ENCODE measurements around the gene ID2.
A peak's percentile ranks its signal among the peaks of the same experiment; 100 is the strongest.

The ID2 gene

GRCh38 chr2:8676191-8676920 lies 5.5 kb upstream of the ID2 start:
- H3K4me3 ChIP-seq (ENCODE audit: low read length) = peak overlapping the region; percentile 45
- TF ChIP-seq, protein P1, sequence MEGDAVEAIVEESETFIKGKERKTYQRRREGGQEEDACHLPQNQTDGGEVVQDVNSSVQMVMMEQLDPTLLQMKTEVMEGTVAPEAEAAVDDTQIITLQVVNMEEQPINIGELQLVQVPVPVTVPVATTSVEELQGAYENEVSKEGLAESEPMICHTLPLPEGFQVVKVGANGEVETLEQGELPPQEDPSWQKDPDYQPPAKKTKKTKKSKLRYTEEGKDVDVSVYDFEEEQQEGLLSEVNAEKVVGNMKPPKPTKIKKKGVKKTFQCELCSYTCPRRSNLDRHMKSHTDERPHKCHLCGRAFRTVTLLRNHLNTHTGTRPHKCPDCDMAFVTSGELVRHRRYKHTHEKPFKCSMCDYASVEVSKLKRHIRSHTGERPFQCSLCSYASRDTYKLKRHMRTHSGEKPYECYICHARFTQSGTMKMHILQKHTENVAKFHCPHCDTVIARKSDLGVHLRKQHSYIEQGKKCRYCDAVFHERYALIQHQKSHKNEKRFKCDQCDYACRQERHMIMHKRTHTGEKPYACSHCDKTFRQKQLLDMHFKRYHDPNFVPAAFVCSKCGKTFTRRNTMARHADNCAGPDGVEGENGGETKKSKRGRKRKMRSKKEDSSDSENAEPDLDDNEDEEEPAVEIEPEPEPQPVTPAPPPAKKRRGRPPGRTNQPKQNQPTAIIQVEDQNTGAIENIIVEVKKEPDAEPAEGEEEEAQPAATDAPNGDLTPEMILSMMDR (conservative IDR thresholded peaks at IDR 0.05; ENCODE audit: low read depth, low read length) = no peak
- peak; percentile 67 for DNase-seq (ENCODE audit: low read depth)

DNA sequence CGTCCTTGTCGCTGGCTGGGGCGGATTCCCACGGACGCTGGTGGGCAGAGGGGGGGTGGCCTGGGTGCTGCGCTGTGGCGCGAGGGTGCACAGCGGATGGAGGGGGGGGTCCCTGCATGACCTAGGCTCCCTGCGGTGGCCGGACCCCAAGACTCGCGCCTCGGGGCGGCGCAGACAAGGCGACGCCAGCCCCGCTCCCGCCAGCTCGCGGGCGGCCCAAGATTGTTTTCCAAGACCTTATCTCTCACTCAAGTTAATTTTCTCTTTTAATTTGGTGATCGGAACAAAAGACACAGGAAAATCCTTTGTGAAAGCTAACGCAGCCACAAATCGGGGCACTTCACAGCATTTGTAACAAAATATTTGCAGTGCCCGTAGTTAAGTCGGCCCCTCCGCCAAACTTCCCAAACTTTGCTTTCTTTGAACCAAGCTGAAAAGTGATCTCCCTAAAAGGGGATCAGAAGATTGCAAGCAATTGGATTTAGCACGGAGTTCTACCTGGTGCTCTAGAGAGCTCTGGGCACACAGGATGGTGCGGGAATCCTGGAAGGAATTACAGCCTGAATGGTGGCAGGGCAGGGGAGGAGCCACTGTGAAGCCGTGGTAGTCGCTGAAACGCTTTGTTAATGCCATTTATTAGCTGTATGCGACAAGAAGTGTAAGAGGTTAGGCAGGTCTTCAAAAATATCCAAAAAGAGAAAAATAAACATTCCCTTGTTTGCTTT lies 4.8 kb upstream of the ID2 start:
- peak overlapping the region; percentile 45 for H3K4me3 ChIP-seq (ENCODE audit: low read length)
- TF ChIP-seq, protein P1 (conservative IDR thresholded peaks at IDR 0.05; ENCODE audit: low read depth, low read length) = no peak
- no peak for DNase-seq (ENCODE audit: low read depth)

- no peak for DNase-seq (ENCODE audit: low read depth)
- TF ChIP-seq, protein P1 (conservative IDR thresholded peaks at IDR 0.05; ENCODE audit: low read depth, low read length) = no peak
- H3K4me3 ChIP-seq (ENCODE audit: low read length) = peak overlapping the region; percentile 45
Observed at GRCh38 chr2:8677646-8678592, 3.9 kb upstream of the ID2 start.

GRCh38 chr2:8678731-8679566 lies 2.9 kb upstream of the ID2 start:
- peak; percentile 88 for DNase-seq (ENCODE audit: low read depth)

GRCh38 chr2:8679567-8679826 lies 2.4 kb upstream of the ID2 start:
- H3K4me3 ChIP-seq (ENCODE audit: low read length) = peak overlapping the region; percentile 57
- DNase-seq (ENCODE audit: low read depth) = no peak
- TF ChIP-seq, protein P1 (conservative IDR thresholded peaks at IDR 0.05; ENCODE audit: low read depth, low read length) = no peak

More at GRCh38 chr2:8678731-8679566, 2.9 kb upstream of the ID2 start:
- TF ChIP-seq, protein P1 (conservative IDR thresholded peaks at IDR 0.05; ENCODE audit: low read depth, low read length) = no peak
- H3K4me3 ChIP-seq (ENCODE audit: low read length) = peak overlapping the region; percentile 57

All from retinal pigment epithelial cell (primary cell).